Activated CD4-positive, alpha-beta T cell treated with anti-CD3 and anti-CD28 coated beads, Interleukin-2, amount 50 U/mL, for 24 hours (primary cell): Measurements from ENCODE around the gene RBM8A.

ENCODE experiments used
- DNase-seq, 2 donors: peaks; one replicate each; pipeline ENCODE4 v3.0.0-alpha.2; 2020; ENCODE audit warnings: low read depth in 1 of 2, low spot score in 1 of 2

The RBM8A gene

DNA sequence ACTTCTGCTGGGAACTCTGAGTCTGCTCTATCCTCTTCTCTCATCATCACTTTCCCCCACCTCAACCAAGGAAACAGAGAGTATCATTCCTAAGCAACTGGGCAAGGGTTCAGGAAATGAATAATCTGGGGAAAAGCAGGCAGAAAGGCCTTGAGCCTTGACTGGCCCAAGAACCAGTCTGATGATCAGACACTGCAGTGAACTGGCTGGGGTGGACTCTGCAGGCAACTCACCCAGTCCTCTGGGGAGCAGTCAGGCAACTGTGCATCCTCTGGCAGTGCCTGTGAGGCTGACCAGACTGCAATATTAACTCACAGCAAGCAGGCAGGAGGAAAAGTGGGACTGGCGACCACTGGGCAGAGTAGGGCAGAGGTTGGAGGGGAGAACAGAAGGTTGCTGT, 42.6 kb downstream of the RBM8A start:
- no peak for DNase-seq

DNA sequence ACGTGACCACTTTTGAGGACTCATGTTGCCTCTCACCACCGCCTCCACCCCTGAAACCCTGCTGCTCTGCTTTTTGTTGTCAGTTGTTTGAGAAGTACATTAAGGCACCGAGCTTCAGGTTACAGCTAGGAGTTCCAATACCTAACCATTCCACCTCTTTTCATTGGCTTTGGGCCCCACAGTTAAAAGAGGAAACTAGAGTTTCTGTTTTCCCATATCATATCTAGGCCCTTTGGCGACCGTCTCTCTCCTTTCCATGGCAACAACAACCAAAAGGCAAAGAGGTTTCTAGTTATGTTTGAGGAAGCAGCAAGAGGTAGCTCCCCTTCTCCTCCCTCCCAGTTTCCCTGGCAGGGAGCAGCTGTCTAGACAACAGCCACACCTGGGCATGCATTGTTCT, 47.5 kb downstream of the RBM8A start:
- DNase-seq: no peak

DNA sequence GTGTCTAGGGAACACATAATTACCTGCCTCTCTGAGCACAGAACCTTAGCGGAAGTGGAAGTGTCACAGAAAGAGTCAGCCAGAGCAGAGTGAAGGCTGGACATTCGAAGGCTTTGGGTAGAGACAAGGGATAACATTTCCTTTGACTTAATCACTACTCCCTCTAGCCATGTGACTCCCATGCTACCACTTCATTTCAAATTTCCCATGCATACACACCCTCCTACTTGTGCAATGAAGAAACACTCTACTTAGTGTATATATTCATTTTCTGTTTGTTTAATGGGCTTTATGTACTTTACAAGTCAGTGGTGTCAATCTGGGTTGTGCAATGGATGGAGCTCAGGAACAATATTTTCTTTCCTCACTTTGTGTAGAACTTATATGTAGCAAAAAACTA, 48.6 kb downstream of the RBM8A start:
- DNase-seq: no peak

DNA sequence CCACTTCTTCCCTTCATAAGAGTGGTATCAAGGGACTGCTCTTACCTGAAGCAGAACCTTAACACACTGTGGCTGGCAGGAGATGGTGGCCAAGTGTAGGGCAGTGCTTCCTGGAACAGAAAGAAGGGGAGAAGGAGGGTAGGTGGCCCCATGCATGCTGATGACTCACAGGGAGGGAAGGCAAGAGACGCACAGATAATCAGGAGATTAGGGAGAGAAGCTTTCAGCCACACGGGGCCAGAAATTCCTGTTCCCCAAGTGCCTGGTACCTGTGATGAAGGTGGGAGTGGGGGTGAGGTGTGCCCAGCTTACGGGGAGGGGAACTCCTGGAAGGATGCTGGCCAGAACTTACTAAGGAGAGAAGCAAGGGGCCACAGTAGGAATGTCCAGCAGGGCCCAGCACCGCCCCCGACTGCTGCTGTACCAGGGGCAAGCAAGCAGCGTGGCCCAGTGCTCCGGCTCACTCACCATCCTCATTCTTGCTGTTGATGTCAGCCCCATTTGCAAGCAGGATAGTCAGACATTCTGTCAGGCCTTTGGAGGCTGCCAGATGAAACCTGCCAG, 49.3 kb downstream of the RBM8A start:
- no peak for DNase-seq

DNA sequence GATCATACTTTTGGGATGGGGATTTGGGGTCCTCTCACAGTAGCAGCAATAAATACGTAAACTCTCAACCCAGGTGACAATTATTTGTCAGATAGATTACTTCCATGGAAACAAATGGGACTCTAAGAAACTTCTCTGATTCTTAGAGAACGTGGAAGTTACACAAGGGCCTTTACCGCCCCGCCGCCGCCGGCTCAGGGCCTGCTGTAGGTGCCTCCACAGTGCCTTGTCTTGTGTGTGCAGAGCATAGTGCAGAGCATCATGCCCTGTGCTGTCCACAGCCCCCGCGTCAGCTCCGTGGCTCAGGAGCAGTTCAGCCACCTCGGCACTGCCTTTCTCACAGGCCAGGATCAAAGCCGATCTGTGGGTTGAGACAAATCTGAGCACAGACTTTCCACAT, 52.6 kb downstream of the RBM8A start:
- no peak for DNase-seq

DNA sequence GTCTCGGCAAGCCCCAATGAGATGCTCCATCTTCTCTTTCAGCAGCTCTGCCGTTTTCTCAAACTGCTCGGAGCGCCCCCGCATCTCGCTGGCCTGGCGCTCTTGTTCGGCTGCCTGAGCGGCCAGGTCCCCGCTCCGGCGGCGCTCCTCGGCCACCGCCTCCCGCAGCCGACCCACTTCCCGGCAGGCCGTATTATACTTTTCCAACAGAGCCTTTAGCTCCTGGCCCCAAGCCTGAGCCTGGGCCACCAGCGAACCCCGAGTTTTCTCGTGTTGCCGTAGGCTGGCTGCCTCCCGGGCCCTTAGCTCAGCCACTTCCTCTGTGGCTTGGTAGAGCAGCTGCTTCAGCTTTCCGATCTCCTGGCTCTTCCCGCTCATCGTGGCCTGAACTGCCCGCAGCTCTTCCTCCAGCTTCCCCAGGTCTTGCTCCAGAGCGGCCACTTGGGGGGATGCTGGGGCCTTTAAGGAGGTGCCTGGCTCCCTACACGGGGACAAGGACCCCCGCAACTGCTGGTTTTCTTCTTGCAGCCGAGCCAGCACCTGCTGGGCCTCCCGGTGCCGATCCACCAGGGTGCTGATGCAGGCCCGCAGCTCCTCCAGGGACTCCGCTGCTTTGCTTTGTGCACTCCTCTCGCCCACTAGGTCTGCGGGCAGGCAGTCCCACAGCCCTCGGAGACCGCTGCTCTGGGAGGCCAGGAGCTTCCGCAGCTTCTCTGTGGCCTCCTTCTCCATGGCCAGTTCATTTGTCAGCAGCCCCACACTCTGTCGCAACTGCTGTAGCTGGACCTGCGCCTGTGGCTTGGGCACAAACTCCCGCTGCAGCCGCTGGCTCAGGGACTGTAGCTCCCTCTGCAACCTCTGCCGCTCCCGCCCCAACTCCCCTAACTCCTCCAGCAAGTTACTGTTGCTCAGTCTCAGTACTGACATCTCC, 55.0 kb downstream of the RBM8A start:
- DNase-seq: peak in 1 of 2 donors; percentile 9
